Astrocyte (in vitro differentiated cells and primary cell): ENCODE results near the gene FAM120B. TPM values are rescaled to one million over a fixed set of nuclear protein-coding genes. Genes with fewer than 3 reads are reported as not detected.
A peak's percentile ranks its signal among the peaks of the same experiment; 100 is the strongest.

ENCODE experiments used
- DNase-seq: peaks from one replicate; pipeline ENCODE4 v3.0.0-alpha.2; 2010; ENCODE audit warnings: low read depth
- FAIRE-seq: peaks from 2 replicates; lab custom pipeline; 2011; peaks lifted over from hg19 to GRCh38; lab: Jason Lieb, UNC
- H2AFZ ChIP-seq: 2 replicates; pipeline ENCODE4 v1.6.0; 2012; ENCODE audit warnings: low read depth, low read length, inconsistent platforms
- H3K27ac ChIP-seq: 2 replicates; pipeline ENCODE4 v1.5.1; 2011; ENCODE audit warnings: low read depth, low read length, inconsistent platforms
- H3K27me3 ChIP-seq: 2 replicates; pipeline ENCODE4 v1.6.0; 2011; ENCODE audit warnings: low read length, inconsistent platforms; ENCODE audit not compliant: insufficient read depth
- H3K36me3 ChIP-seq: 2 replicates; pipeline ENCODE4 v1.5.1; 2011; ENCODE audit warnings: low read length, inconsistent platforms; ENCODE audit not compliant: insufficient read depth
- H3K4me1 ChIP-seq: 2 replicates; pipeline ENCODE4 v1.5.1; 2011; ENCODE audit warnings: low read length, inconsistent platforms; ENCODE audit not compliant: insufficient read depth
- H3K4me2 ChIP-seq: 2 replicates; pipeline ENCODE4 v1.6.0; 2012; ENCODE audit warnings: low read length, inconsistent platforms
- H3K4me3 ChIP-seq: 2 replicates; pipeline ENCODE4 v1.5.1; 2011; ENCODE audit warnings: low read depth, mild to moderate bottlenecking, low read length, inconsistent platforms; ENCODE audit not compliant: insufficient read depth
- H3K79me2 ChIP-seq: 2 replicates; pipeline ENCODE4 v1.6.0; 2012; ENCODE audit warnings: mild to moderate bottlenecking, low read length, inconsistent platforms; ENCODE audit not compliant: insufficient read depth
- H3K9ac ChIP-seq: 2 replicates; pipeline ENCODE4 v1.6.0; 2012; ENCODE audit warnings: mild to moderate bottlenecking, low read length, inconsistent platforms
- H3K9me3 ChIP-seq: 2 replicates; pipeline ENCODE4 v1.5.1; 2012; ENCODE audit warnings: low read depth, mild to moderate bottlenecking, low read length, inconsistent platforms; ENCODE audit not compliant: insufficient read depth
- H4K20me1 ChIP-seq: 2 replicates; pipeline ENCODE4 v1.6.0; 2012; ENCODE audit warnings: low read length, inconsistent platforms; ENCODE audit not compliant: insufficient read depth
- H3K27ac Mint-ChIP-seq: one replicate; pipeline ENCODE4 v1.8.0; 2021; ENCODE audit warnings: mild to moderate bottlenecking, mixed read lengths; ENCODE audit not compliant: unreplicated experiment
- H3K27me3 Mint-ChIP-seq: one replicate; pipeline ENCODE4 v1.8.0; 2021; ENCODE audit warnings: low read depth, mixed read lengths; ENCODE audit not compliant: unreplicated experiment
- H3K36me3 Mint-ChIP-seq: one replicate; pipeline ENCODE4 v1.8.0; 2021; ENCODE audit warnings: low read depth, mixed read lengths; ENCODE audit not compliant: unreplicated experiment
- H3K4me1 Mint-ChIP-seq: one replicate; pipeline ENCODE4 v1.8.0; 2021; ENCODE audit warnings: low read depth, mixed read lengths; ENCODE audit not compliant: unreplicated experiment
- H3K4me3 Mint-ChIP-seq: one replicate; pipeline ENCODE4 v1.8.0; 2021; ENCODE audit warnings: mild to moderate bottlenecking, moderate library complexity, mixed read lengths; ENCODE audit not compliant: unreplicated experiment
- H3K9me3 Mint-ChIP-seq: one replicate; pipeline ENCODE4 v1.8.0; 2021; ENCODE audit warnings: mild to moderate bottlenecking, mixed read lengths; ENCODE audit not compliant: unreplicated experiment
- CTCF ChIP-seq: IDR thresholded peaks from 2 replicates; pipeline ENCODE4 v1.5.1; 2011; ENCODE audit warnings: low read depth, mild to moderate bottlenecking, inconsistent platforms, low read length, moderate library complexity; ENCODE audit not compliant: insufficient read depth
- EZH2 ChIP-seq: IDR thresholded peaks from 2 replicates; pipeline ENCODE4 v1.6.1; 2012; ENCODE audit warnings: mild to moderate bottlenecking, low read length, inconsistent platforms; ENCODE audit not compliant: insufficient read depth
- total RNA-seq: library from RNA; stranded (reverse); gene quantifications from 2 replicates; pipeline ENCODE4 v1.2.1, GENCODE V29; 2021

Gene FAM120B
- total RNA-seq, 1 donor from 2014 or later: 29.8 TPM

GRCh38 chr6:170369403-170369802 lies 62.8 kb downstream of the FAM120B start:
- peak overlapping the region; percentile 5 for H3K27ac Mint-ChIP-seq
- FAIRE-seq (no peak), DNase-seq (no peak)
- Histone ChIP-seq H3K27me3 (no peaks in the 10 kb centered on the region), H3K9me3 (no peaks in the 10 kb centered on the region), H3K4me1 (peaks cover 5% of the 10 kb centered on the region), H3K36me3 (peaks cover 3% of the 10 kb centered on the region), H3K4me3 (no peak overlapping the region), H3K27ac (no peak overlapping the region), H3K79me2 (peaks cover 4% of the 10 kb centered on the region), H3K9ac (no peak overlapping the region), H4K20me1 (no peaks in the 10 kb centered on the region), H2AFZ (no peak overlapping the region), H3K4me2 (no peak overlapping the region)
- H3K27me3 Mint-ChIP-seq: no peaks in the 10 kb centered on the region
- H3K4me1 Mint-ChIP-seq: peaks cover 22% of the 10 kb centered on the region
- peaks cover 15% of the 10 kb centered on the region for H3K36me3 Mint-ChIP-seq
- TF ChIP-seq EZH2: no peak
- no peak for TF ChIP-seq CTCF
- no peak overlapping the region for H3K4me3 Mint-ChIP-seq
- H3K9me3 Mint-ChIP-seq: no peaks in the 10 kb centered on the region

- peak overlapping the region; percentile 84 for H3K27ac Mint-ChIP-seq
- FAIRE-seq (no peak), DNase-seq (no peak)
- no peak overlapping the region for H2AFZ ChIP-seq
- no peak overlapping the region for H3K4me3 ChIP-seq
- H3K36me3 Mint-ChIP-seq: peaks cover 13% of the 10 kb centered on the region
- no peak overlapping the region for H3K9ac ChIP-seq
- peaks cover 4% of the 10 kb centered on the region for H3K79me2 ChIP-seq
- H3K27me3 ChIP-seq: no peaks in the 10 kb centered on the region
- H3K4me3 Mint-ChIP-seq: no peak overlapping the region
- no peaks in the 10 kb centered on the region for H3K9me3 Mint-ChIP-seq
- peaks cover 5% of the 10 kb centered on the region for H3K36me3 ChIP-seq
- no peak for TF ChIP-seq CTCF
- no peak for TF ChIP-seq EZH2
- no peaks in the 10 kb centered on the region for H3K27me3 Mint-ChIP-seq
- no peaks in the 10 kb centered on the region for H3K9me3 ChIP-seq
- peaks cover 20% of the 10 kb centered on the region for H3K4me1 Mint-ChIP-seq
- H3K4me1 ChIP-seq: peaks cover 5% of the 10 kb centered on the region
- no peaks in the 10 kb centered on the region for H4K20me1 ChIP-seq
- H3K27ac ChIP-seq: no peak overlapping the region
- no peak overlapping the region for H3K4me2 ChIP-seq
Measured at GRCh38 chr6:170370416-170370815, 63.9 kb downstream of the FAM120B start.

GRCh38 chr6:170371080-170371479 lies 64.5 kb downstream of the FAM120B start:
- no peak overlapping the region for H2AFZ ChIP-seq
- no peak overlapping the region for H3K27ac ChIP-seq
- no peaks in the 10 kb centered on the region for H3K27me3 ChIP-seq
- H3K9ac ChIP-seq: no peak overlapping the region
- H3K9me3 Mint-ChIP-seq: no peaks in the 10 kb centered on the region
- peaks cover 9% of the 10 kb centered on the region for H3K36me3 Mint-ChIP-seq
- H3K4me2 ChIP-seq: peak overlapping the region; percentile 4
- H3K4me3 ChIP-seq: no peak overlapping the region
- H3K36me3 ChIP-seq: peaks cover 7% of the 10 kb centered on the region
- H4K20me1 ChIP-seq: no peaks in the 10 kb centered on the region
- H3K79me2 ChIP-seq: peaks cover 1% of the 10 kb centered on the region
- DNase-seq (no peak), FAIRE-seq (peak; percentile 23)
- peaks cover 18% of the 10 kb centered on the region for H3K4me1 Mint-ChIP-seq
- H3K27me3 Mint-ChIP-seq: no peaks in the 10 kb centered on the region
- H3K4me1 ChIP-seq: peaks cover 5% of the 10 kb centered on the region
- H3K4me3 Mint-ChIP-seq: no peak overlapping the region
- H3K9me3 ChIP-seq: no peaks in the 10 kb centered on the region
- TF ChIP-seq CTCF (no peak), EZH2 (no peak)
- H3K27ac Mint-ChIP-seq: peak overlapping the region; percentile 84
